ELR (cell line): ENCODE data around the gene CCRL2.
"Not testable (repeated sequence)": the region's sequence is repeated elsewhere in the genome, so short reads cannot be mapped to it uniquely, and the experiment has no call there.

Source experiments
- DNase-seq: peaks from one replicate; pipeline ENCODE4 v3.0.0-alpha.2; 2015; ENCODE audit warnings: low read depth

CCRL2 gene

GRCh38 chr3:46429671-46430070, 22.6 kb downstream of the CCRL2 start:
- peak; percentile 69 for DNase-seq

DNA sequence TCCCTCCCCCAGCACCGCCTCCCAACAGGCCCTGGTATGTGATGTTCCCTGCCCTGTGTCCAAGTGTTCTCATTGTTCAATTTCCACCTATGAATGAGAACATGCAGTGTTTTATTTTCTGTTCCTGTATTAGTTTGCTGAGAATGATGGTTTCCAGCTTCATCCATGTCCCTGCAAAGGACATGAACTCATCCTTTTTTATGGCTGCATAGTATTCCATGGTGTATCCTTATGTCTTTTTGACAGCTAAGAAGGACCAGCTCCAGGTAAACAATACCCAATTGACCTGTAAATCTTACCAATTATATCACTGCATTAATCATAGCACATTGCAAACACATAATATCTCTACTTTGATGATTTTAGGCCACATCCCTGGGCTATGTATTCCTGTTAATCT, 23.8 kb downstream of the CCRL2 start:
- not testable (repeated sequence) for DNase-seq

DNA sequence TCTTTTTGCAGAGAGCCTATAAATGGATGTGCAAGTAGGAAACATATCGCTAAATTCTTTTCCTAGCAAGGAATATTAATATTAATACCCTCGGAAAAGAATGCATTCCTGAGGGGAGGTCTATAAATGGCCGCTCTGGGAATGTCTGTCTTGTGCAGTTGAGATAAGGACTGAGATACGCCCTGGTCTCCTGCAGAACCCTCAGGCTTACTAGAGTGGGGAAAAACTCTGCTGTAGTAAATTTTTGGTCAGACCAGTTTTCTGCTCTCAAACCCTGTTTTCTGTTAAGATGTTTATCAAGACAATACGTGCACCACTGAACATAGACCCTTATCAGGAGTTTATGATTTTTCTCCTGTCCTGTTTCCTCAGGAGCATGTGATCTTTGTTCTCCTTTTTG, 24.8 kb downstream of the CCRL2 start:
- not testable (repeated sequence) for DNase-seq

DNA sequence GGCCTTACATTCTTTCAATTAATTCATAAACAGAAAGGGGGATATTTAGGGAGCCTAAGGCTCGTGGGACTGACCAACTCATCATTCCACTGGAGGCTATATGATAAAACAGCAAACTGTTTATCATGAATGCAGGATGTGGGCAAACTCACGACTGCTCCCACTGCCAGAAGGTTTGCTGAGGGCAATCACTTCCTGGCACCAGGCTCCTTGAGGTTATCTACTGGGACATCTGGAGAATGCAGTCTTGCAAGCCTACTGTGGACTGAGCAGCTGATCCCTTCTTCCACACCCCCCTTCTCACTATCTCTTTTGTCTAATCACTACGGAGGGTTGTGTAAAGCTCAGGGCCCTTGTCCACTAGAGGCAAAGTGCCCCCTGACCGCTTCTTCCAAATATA, 26.1 kb downstream of the CCRL2 start:
- DNase-seq = peak; percentile 42

DNA sequence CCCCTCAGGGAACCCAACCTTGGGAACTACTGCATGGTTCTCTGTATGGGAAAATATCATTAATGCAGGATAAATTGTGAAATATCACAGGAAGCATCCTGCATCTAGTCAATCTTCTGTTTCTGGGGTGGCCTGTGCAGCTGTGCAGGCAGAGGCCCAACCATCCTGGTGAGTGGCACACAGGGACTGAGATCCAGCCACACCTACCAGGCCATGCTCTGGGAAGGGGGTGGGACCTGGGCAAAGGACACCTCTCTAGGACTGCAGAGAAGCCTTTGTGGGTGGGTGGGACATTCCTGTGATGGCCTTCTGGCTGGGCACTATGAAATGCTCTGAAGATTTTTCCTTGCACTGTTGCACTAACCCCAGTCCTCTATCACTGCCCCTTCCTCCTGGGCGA, 26.8 kb downstream of the CCRL2 start:
- no peak for DNase-seq

DNA sequence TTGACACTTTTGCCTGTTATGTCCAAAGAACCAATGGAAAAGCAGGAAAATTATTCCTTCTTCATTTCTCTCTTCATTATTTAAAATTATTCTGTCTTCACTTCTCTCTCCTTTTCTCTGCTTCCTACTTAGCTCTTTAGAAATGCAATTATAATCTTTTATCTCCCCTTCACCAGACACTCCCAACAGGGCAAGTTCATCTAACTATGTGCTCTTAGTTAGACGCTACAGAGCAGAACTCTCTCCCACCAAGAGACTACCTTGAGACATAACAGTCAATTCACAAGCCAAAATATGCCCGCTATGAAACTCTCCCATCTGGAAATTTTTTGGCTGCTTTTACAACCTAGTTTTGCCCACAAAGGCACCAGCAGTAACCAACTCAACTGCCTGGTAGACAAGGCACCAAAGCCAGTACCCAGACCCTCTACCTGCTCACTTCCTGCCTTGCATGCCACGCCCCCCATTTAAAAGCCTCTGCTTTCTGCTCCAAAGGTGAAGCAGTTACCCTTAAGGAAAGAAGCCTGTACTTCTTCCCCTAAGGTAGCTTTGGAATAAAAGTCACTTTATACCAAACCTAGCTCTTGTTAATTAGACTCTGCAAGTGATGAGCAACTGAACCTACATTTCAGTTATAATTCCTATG, 28.1 kb downstream of the CCRL2 start:
- DNase-seq = no peak

- DNase-seq = no peak
These were observed 31.8 kb downstream of the CCRL2 start for GRCh38 chr3:46438831-46439230.

- DNase-seq = no peak
These were observed 33.7 kb downstream of the CCRL2 start for GRCh38 chr3:46440531-46441294.

- DNase-seq = no peak
These were observed 35.8 kb downstream of the CCRL2 start for GRCh38 chr3:46442576-46443530.

DNA sequence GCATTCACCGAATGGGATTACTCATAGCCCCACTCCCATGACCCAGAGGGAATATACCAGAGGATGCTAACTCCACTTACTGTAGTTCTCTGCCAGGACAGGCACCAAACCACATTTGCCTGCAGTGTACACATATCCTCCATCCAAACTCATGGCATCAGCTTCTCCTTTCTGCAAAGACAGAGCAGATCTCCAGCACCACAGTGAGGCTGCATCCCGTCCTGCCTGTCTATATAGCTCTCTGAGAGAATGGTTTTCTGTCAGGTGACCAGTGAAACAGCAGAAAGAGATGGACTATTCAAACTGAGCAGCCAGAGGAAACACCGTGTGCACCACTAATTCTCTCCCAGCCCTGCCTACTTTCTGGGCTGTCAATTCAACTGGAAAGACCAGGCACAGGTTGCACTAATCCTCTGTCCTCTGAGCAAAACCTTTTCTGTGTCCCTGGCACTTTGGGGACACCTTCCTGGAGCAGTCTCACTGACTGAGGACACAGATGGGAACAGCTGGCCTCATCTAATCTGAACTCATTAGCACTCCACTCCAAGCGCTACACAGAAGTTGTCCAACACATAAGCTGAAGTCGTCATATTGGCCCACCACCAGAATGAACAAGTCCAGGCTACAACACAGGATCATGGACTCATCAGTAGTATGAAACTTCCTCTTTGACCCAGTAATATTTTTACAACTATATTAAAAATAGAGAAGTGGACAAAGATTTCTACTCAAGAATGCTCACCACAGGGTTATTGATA, 40.3 kb downstream of the CCRL2 start:
- no peak for DNase-seq

GRCh38 chr3:46448721-46449120, 41.7 kb downstream of the CCRL2 start:
- DNase-seq = no peak

DNA sequence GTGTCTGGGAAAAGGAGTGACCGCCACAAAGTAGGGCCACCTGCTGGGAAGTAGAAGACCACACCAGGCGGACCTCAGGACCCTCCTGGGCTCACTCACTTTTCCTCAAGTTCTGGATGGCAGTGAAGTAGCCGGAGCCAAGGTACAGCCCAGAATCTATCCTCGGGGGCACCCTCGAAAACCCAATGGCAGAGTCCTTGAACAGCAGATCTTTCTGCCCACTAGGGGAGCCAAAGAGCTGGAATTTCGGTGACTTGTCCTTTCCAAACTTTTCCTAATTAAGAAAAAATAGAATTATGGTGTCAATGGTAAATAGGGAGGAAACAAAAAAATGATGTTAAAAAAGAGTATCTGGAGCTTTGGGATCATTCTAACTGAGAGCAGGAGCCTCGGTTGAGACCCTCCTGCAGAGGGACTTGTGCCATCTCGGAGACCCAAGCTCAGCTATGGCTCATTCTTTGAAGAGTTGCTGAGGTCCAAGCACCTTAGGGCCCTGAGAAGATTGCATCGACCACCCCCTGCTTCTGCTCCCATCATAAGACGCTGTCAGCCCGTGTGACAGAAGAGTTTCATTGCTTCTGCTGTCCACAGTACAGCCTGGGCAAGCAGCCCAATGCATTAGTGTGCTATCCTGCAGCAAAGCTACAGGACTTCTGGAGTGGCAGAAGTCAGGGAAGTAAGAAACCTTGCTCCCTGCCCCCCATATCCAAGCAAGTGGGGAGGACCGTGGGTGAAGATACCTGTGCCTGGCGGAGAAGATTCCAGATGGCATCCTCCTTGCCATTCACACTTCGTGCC, 42.9 kb downstream of the CCRL2 start:
- peak; percentile 49 for DNase-seq

GRCh38 chr3:46453526-46454208, 46.6 kb downstream of the CCRL2 start:
- no peak for DNase-seq

- DNase-seq = no peak
These were observed 47.1 kb downstream of the CCRL2 start for GRCh38 chr3:46454209-46454595.

DNA sequence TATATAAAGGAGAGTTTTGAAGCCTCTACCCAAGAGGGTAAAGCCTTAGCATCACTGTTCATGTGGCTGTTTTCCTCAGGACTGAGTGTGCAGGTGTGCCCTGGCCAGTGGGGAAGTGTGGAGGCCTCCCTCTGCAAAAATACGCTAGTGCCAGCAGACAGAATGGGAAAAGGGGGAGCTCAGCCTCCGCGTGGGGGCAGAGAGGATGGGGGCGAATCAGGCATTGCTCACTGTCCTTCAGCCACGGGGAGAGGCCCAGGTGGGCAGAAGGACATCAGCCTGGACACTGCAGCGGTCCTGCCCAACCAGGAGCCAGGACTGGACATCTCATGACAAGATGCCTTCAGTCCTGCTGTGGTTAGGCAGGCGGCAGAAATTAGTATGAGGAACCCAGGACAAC, 47.5 kb downstream of the CCRL2 start:
- DNase-seq = no peak

- DNase-seq = no peak
These were observed 48.4 kb downstream of the CCRL2 start for GRCh38 chr3:46455231-46456115.

DNA sequence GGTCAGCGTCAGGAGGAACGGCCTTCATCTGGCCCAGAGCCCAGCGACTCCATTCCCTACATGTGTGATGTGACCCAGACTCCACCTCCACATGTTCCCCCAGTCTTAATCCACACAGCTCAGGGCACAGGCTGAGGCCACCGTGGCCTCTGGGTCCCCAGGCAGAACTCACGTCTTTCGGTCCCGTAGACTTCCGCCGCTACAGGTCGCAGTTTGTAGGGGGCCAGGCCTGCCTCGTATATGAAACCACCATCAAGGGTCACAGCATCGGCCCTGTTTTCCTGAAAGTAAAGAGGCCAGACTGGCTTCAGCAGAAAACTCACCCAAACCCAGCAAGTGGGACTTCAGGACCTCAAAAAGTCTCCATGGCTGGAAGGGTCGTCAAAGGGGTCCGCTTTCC, 49.1 kb downstream of the CCRL2 start:
- no peak for DNase-seq
